Measurements from ENCODE around the gene RPL22.

GRCh38 chr1:6181347-6181770 is 18.0 kb downstream of the RPL22 start:
- TF ChIP-seq POLR2A (IDR thresholded peaks at IDR 0.05; ENCODE audit: low read depth, low read length) (no peak), TAF1 (IDR thresholded peaks at IDR 0.05; ENCODE audit: low read depth, low read length) (no peak), PAX5 (IDR thresholded peaks at IDR 0.05; ENCODE audit: insufficient read depth, low read length, severe bottlenecking) (no peak), POLR2AphosphoS5 (IDR thresholded peaks at IDR 0.05; ENCODE audit: low read depth, low read length) (no peak), POU2F2 (IDR thresholded peaks at IDR 0.05; ENCODE audit: low read depth, low read length) (no peak)
